Measurements from ENCODE around the gene DNAI4. TPM values are rescaled to one million over a fixed set of nuclear protein-coding genes. Genes with fewer than 3 reads are reported as not detected.

The DNAI4 gene
- polyA plus RNA-seq, 3 donors: 0.09 TPM; not detected in 2

DNA sequence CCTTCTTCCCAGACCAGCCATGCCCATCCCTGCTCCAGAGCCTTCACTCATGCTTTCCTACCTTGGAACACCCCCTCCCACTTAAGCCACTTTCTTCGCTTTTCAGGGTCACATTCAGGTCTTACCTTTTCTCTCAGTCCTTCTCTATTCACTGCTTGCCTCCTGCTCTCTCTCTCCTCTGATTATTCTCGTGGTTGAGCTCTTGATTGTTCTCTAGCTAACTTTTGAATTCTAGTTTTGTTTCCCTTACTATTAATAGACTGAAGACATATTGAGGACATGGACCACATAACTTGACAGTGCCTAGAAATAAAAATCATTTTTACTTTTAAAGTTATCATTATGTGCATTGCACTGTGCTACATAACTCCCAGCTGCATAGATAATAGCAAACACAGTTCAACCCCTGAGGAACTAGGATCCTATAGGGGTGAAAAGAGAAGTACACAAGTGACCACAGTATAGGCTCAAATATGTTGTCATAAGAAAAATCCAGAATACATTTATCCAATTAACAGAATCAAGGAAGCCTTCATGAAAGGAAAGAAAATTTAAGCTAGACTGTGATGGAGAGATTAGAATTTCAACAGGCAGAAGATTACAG, 145.1 kb downstream of the DNAI4 start:
- Mint-ChIP-seq H3K36me3 (peaks cover 0 to 16% of the 10 kb centered on the region in 2 donors), H3K27me3 (ENCODE audit: low read depth in 3 of 3) (no peaks in the 10 kb centered on the region), H3K27ac (no peak overlapping the region), H3K9me3 (peaks cover 17 to 28% (median 21%) of the 10 kb centered on the region in 7 donors), H3K4me3 (no peak overlapping the region), H3K4me1 (no peaks in the 10 kb centered on the region)
- H3K36me3 ChIP-seq (replicated peaks in 1 of 2; ENCODE audit: control insufficient read depth in 1 of 2, insufficient read depth in 2 of 2, low read length in 2 of 2): no peaks in the 10 kb centered on the region
- no peak overlapping the region for H3K9ac ChIP-seq (ENCODE audit: insufficient read depth, low read length, poor library complexity, severe bottlenecking)
- H3K4me3 ChIP-seq (replicated peaks in 1 of 3; ENCODE audit: low read depth in 2 of 3, low read length in 3 of 3): no peak overlapping the region
- H3K9me3 ChIP-seq (replicated peaks in 1 of 2; ENCODE audit: control insufficient read depth in 1 of 2, insufficient read depth in 1 of 2, low read length in 2 of 2): peaks cover 4 to 9% of the 10 kb centered on the region in 2 donors
- no peaks in the 10 kb centered on the region for H3K4me1 ChIP-seq (ENCODE audit: control insufficient read depth in 1 of 2, insufficient read depth in 2 of 2, low read length in 2 of 2)
- no peak overlapping the region for H2AFZ ChIP-seq (ENCODE audit: insufficient read depth, low read depth, low read length, poor library complexity, severe bottlenecking)
- no peak overlapping the region for H3K4me2 ChIP-seq (replicated peaks; ENCODE audit: extremely low read depth, low read length, poor library complexity, severe bottlenecking)
- no peak overlapping the region for H3K27ac ChIP-seq (ENCODE audit: low read depth in 1 of 2, low read length in 2 of 2)
- no peaks in the 10 kb centered on the region for H3K79me2 ChIP-seq (ENCODE audit: insufficient read depth, low read length)
- WGBS (ENCODE audit: insufficient coverage): 100% methylated on average over 1 of the region's 2 CpGs
- no peak for DNase-seq
- no peaks in the 10 kb centered on the region for H3K27me3 ChIP-seq (ENCODE audit: control insufficient read depth in 2 of 2, insufficient read depth in 2 of 2, low read length in 2 of 2)
- intact Hi-C loops (cut with micrococcal nuclease): no loop called here
- TF ChIP-seq, protein P1, sequence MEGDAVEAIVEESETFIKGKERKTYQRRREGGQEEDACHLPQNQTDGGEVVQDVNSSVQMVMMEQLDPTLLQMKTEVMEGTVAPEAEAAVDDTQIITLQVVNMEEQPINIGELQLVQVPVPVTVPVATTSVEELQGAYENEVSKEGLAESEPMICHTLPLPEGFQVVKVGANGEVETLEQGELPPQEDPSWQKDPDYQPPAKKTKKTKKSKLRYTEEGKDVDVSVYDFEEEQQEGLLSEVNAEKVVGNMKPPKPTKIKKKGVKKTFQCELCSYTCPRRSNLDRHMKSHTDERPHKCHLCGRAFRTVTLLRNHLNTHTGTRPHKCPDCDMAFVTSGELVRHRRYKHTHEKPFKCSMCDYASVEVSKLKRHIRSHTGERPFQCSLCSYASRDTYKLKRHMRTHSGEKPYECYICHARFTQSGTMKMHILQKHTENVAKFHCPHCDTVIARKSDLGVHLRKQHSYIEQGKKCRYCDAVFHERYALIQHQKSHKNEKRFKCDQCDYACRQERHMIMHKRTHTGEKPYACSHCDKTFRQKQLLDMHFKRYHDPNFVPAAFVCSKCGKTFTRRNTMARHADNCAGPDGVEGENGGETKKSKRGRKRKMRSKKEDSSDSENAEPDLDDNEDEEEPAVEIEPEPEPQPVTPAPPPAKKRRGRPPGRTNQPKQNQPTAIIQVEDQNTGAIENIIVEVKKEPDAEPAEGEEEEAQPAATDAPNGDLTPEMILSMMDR (IDR thresholded peaks at IDR 0.05): no peak
- H4K20me1 ChIP-seq (ENCODE audit: insufficient read depth, low read length): no peaks in the 10 kb centered on the region

- TF ChIP-seq, protein P1 (IDR thresholded peaks at IDR 0.05): no peak
- H3K27me3 ChIP-seq (ENCODE audit: control insufficient read depth in 2 of 2, insufficient read depth in 2 of 2, low read length in 2 of 2): no peaks in the 10 kb centered on the region
- no peak overlapping the region for H3K27ac Mint-ChIP-seq
- no peaks in the 10 kb centered on the region for H4K20me1 ChIP-seq (ENCODE audit: insufficient read depth, low read length)
- intact Hi-C loops (cut with micrococcal nuclease): no loop called here
- no peak overlapping the region for H3K4me2 ChIP-seq (replicated peaks; ENCODE audit: extremely low read depth, low read length, poor library complexity, severe bottlenecking)
- H3K27ac ChIP-seq (ENCODE audit: low read depth in 1 of 2, low read length in 2 of 2): no peak overlapping the region
- no peak for DNase-seq
- H3K4me1 ChIP-seq (ENCODE audit: control insufficient read depth in 1 of 2, insufficient read depth in 2 of 2, low read length in 2 of 2): no peaks in the 10 kb centered on the region
- H3K36me3 ChIP-seq (replicated peaks in 1 of 2; ENCODE audit: control insufficient read depth in 1 of 2, insufficient read depth in 2 of 2, low read length in 2 of 2): no peaks in the 10 kb centered on the region
- no peak overlapping the region for H3K4me3 Mint-ChIP-seq
- H3K27me3 Mint-ChIP-seq (ENCODE audit: low read depth in 3 of 3): no peaks in the 10 kb centered on the region
- peaks cover 17 to 27% (median 21%) of the 10 kb centered on the region in 7 donors for H3K9me3 Mint-ChIP-seq
- H3K4me1 Mint-ChIP-seq: no peaks in the 10 kb centered on the region
- no peak overlapping the region for H2AFZ ChIP-seq (ENCODE audit: insufficient read depth, low read depth, low read length, poor library complexity, severe bottlenecking)
- no peak overlapping the region for H3K4me3 ChIP-seq (replicated peaks in 1 of 3; ENCODE audit: low read depth in 2 of 3, low read length in 3 of 3)
- no peak overlapping the region for H3K9ac ChIP-seq (ENCODE audit: insufficient read depth, low read length, poor library complexity, severe bottlenecking)
- H3K9me3 ChIP-seq (replicated peaks in 1 of 2; ENCODE audit: control insufficient read depth in 1 of 2, insufficient read depth in 1 of 2, low read length in 2 of 2): peaks cover 4 to 9% of the 10 kb centered on the region in 2 donors
- H3K79me2 ChIP-seq (ENCODE audit: insufficient read depth, low read length): no peaks in the 10 kb centered on the region
- H3K36me3 Mint-ChIP-seq: peaks cover 0 to 18% of the 10 kb centered on the region in 2 donors
- WGBS (ENCODE audit: insufficient coverage): no CpG with 5 or more reads among the region's 4 CpGs
Measured at GRCh38 chr1:66778969-66779368, 145.7 kb downstream of the DNAI4 start.
